ENCODE results near the gene KCNQ1. TPM values are rescaled to one million over a fixed set of nuclear protein-coding genes. Genes with fewer than 3 reads are reported as not detected.

The KCNQ1 gene
- total RNA-seq, 1 experiment from 2014 or later = 1.0 TPM

DNA sequence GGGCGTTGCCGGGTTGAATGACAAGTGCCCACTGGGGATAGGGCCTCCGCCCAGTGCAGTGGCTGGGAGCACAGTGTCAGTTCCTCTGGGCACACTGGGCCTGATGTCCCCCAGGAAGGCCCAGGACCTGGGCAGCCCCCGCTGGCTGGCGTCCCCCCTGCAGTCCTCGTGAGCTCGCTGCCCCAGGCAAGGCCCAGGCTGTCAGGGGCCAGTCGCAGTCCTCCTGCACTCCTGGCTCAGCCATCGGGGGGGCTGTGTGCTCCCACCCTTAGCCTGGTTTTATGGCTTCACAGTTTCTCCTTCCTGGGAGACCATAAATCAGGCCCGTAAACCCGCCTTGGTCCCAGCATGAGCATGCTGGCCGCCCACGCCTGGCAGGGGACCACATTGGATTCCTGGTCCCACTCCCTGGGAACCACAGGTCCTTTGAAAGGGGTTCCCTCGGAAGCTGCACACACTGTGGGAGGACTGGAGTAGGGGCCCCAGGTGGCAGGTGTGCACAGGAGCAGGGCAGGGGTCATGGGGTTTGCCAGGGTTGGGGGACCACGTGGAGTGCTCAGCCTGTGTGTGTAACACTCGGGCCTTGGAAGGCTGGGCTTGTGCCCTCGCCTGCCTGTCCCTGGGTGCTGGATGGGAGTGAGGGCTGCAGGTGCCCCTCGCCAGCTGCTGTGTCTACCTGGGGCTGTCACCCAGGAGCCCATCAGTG is 141.4 kb downstream of the KCNQ1 start:
- Histone ChIP-seq H3K9me3 (no peaks in the 10 kb centered on the region), H3K36me3 (ENCODE audit: control insufficient read depth, insufficient read depth, low read length) (no peaks in the 10 kb centered on the region), H3K27me3 (replicated peaks; ENCODE audit: control insufficient read depth, insufficient read depth, low read length) (no peaks in the 10 kb centered on the region; the same call in 1 of the 2 replicates), H3K4me1 (no peaks in the 10 kb centered on the region), H3K4me3 (ENCODE audit: low read depth, low read length) (no peak overlapping the region)
- TF ChIP-seq CTCF (IDR thresholded peaks at IDR 0.05; ENCODE audit: insufficient read depth in 1 of 2, low read depth in 1 of 2, low read length in 1 of 2, severe bottlenecking in 1 of 2, unreplicated experiment in 1 of 2) = no peak
- no peak overlapping the region for H3K4me3 Mint-ChIP-seq (ENCODE audit: unreplicated experiment)
- BruUV-seq (replicated peaks) = no TSS peak
- no peaks in the 10 kb centered on the region for H3K9me3 Mint-ChIP-seq (ENCODE audit: unreplicated experiment)
- no peak for DNase-seq
- ChIA-PET CTCF (no interaction called here), POLR2A (no interaction called here)
- no peaks in the 10 kb centered on the region for H3K36me3 Mint-ChIP-seq (ENCODE audit: insufficient read depth, unreplicated experiment)
- no peak overlapping the region for H3K27ac Mint-ChIP-seq (ENCODE audit: unreplicated experiment)
- intact Hi-C loops (cut with micrococcal nuclease; ENCODE audit: unreplicated experiment) = no loop called here
- no peaks in the 10 kb centered on the region for H3K27me3 Mint-ChIP-seq (ENCODE audit: insufficient read depth, unreplicated experiment)
- H3K4me1 Mint-ChIP-seq (ENCODE audit: low read depth, unreplicated experiment) = no peaks in the 10 kb centered on the region

DNA sequence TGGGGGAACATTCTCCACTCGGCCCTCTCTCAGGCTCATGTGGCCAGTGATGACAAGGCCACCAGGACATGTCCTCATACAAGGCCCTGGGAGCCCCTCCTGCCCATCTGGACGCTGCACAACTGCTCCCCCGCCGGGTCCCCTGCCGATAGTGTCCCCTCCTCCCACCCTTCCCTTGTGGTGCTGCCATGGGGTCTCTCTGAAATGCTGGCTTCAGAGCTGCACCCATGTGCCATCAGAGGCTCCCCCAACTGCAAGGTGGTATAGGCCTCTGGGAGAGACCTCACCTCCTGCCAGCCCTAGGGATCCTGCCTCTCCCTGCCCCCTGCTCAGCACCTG is 142.0 kb downstream of the KCNQ1 start:
- H3K9me3 Mint-ChIP-seq (ENCODE audit: unreplicated experiment) = no peaks in the 10 kb centered on the region
- no TSS peak for BruUV-seq (replicated peaks)
- no peaks in the 10 kb centered on the region for H3K36me3 Mint-ChIP-seq (ENCODE audit: insufficient read depth, unreplicated experiment)
- TF ChIP-seq CTCF (IDR thresholded peaks at IDR 0.05; ENCODE audit: insufficient read depth in 1 of 2, low read depth in 1 of 2, low read length in 1 of 2, severe bottlenecking in 1 of 2, unreplicated experiment in 1 of 2) = no peak
- no peaks in the 10 kb centered on the region for H3K36me3 ChIP-seq (ENCODE audit: control insufficient read depth, insufficient read depth, low read length)
- no peak overlapping the region for H3K4me3 ChIP-seq (ENCODE audit: low read depth, low read length)
- H3K27me3 Mint-ChIP-seq (ENCODE audit: insufficient read depth, unreplicated experiment) = no peaks in the 10 kb centered on the region
- H3K4me3 Mint-ChIP-seq (ENCODE audit: unreplicated experiment) = no peak overlapping the region
- no peaks in the 10 kb centered on the region; the same call in 1 of the 2 replicates for H3K27me3 ChIP-seq (replicated peaks; ENCODE audit: control insufficient read depth, insufficient read depth, low read length)
- intact Hi-C loops (cut with micrococcal nuclease; ENCODE audit: unreplicated experiment) = no loop called here
- H3K27ac Mint-ChIP-seq (ENCODE audit: unreplicated experiment) = no peak overlapping the region
- DNase-seq = no peak
- CTCF ChIA-PET = no interaction called here
- H3K4me1 Mint-ChIP-seq (ENCODE audit: low read depth, unreplicated experiment) = no peaks in the 10 kb centered on the region
- H3K4me1 ChIP-seq = no peaks in the 10 kb centered on the region
- POLR2A ChIA-PET = no interaction called here
- H3K9me3 ChIP-seq = no peaks in the 10 kb centered on the region

GRCh38 chr11:2587132-2587930 is 142.5 kb downstream of the KCNQ1 start:
- H3K4me3 Mint-ChIP-seq (ENCODE audit: unreplicated experiment) = no peak overlapping the region
- Histone ChIP-seq H3K4me3 (ENCODE audit: low read depth, low read length) (no peak overlapping the region), H3K9me3 (no peaks in the 10 kb centered on the region), H3K36me3 (ENCODE audit: control insufficient read depth, insufficient read depth, low read length) (no peaks in the 10 kb centered on the region), H3K27me3 (replicated peaks; ENCODE audit: control insufficient read depth, insufficient read depth, low read length) (no peaks in the 10 kb centered on the region; the same call in 1 of the 2 replicates), H3K4me1 (no peaks in the 10 kb centered on the region)
- peak in 1 of 2 experiments; percentile 26 for DNase-seq
- BruUV-seq (replicated peaks) = no TSS peak
- H3K9me3 Mint-ChIP-seq (ENCODE audit: unreplicated experiment) = no peaks in the 10 kb centered on the region
- H3K27ac Mint-ChIP-seq (ENCODE audit: unreplicated experiment) = no peak overlapping the region
- H3K27me3 Mint-ChIP-seq (ENCODE audit: insufficient read depth, unreplicated experiment) = peaks cover 2% of the 10 kb centered on the region
- ChIA-PET POLR2A (no interaction called here), CTCF (no interaction called here)
- H3K36me3 Mint-ChIP-seq (ENCODE audit: insufficient read depth, unreplicated experiment) = no peaks in the 10 kb centered on the region
- no peaks in the 10 kb centered on the region for H3K4me1 Mint-ChIP-seq (ENCODE audit: low read depth, unreplicated experiment)
- intact Hi-C loops (cut with micrococcal nuclease; ENCODE audit: unreplicated experiment) = no loop called here
- TF ChIP-seq CTCF (IDR thresholded peaks at IDR 0.05; ENCODE audit: insufficient read depth in 1 of 2, low read depth in 1 of 2, low read length in 1 of 2, severe bottlenecking in 1 of 2, unreplicated experiment in 1 of 2) = no peak

Data from Caco-2 (cell line).